ENCODE results near the gene PPP4R4.

The PPP4R4 gene

DNA sequence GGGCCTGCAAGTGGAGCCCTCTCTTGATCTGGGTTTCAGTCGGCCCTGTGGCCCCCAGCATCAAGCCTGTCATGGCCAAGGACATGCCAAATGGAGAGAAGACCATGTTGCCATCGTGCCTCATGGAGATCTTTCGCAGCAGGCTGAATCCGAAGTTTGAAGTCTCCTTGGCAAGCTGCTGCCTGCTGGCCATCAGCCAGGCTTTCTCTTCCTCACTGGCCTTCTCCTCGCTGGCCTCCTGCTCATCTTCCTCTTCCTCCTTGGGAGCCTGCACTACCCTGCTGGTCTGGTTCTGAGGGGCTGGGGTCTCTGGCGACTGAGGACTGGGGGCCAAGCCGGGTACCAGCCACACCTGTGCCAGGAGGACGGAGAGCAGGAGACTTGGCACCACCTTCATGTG lies 116.1 kb downstream of the PPP4R4 start:
- Histone ChIP-seq H4K20me1 (ENCODE audit: insufficient read depth, low read length) (no peaks in the 10 kb centered on the region), H3K36me3 (ENCODE audit: insufficient read depth, low read length) (no peaks in the 10 kb centered on the region), H3K27me3 (ENCODE audit: insufficient read depth, low read length, poor library complexity) (no peaks in the 10 kb centered on the region), H3K4me3 (ENCODE audit: low read depth in 1 of 2, low read length in 2 of 2) (no peak overlapping the region), H3K9ac (ENCODE audit: low read depth, low read length) (no peak overlapping the region), H3K9me3 (ENCODE audit: insufficient read depth, low read length, severe bottlenecking) (no peaks in the 10 kb centered on the region), H3K4me1 (ENCODE audit: insufficient read depth, low read length) (no peaks in the 10 kb centered on the region), H3K79me2 (ENCODE audit: insufficient read depth, low read length) (no peaks in the 10 kb centered on the region), H3K27ac (ENCODE audit: low read length) (no peak overlapping the region), H3K4me2 (ENCODE audit: insufficient read depth, low read length) (no peak overlapping the region), H2AFZ (ENCODE audit: low read depth, low read length) (no peak overlapping the region)
- no peak for DNase-seq
- no peak for ATAC-seq (ENCODE audit: insufficient read depth, low read depth)
- TF ChIP-seq, protein P1, sequence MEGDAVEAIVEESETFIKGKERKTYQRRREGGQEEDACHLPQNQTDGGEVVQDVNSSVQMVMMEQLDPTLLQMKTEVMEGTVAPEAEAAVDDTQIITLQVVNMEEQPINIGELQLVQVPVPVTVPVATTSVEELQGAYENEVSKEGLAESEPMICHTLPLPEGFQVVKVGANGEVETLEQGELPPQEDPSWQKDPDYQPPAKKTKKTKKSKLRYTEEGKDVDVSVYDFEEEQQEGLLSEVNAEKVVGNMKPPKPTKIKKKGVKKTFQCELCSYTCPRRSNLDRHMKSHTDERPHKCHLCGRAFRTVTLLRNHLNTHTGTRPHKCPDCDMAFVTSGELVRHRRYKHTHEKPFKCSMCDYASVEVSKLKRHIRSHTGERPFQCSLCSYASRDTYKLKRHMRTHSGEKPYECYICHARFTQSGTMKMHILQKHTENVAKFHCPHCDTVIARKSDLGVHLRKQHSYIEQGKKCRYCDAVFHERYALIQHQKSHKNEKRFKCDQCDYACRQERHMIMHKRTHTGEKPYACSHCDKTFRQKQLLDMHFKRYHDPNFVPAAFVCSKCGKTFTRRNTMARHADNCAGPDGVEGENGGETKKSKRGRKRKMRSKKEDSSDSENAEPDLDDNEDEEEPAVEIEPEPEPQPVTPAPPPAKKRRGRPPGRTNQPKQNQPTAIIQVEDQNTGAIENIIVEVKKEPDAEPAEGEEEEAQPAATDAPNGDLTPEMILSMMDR (IDR thresholded peaks at IDR 0.05; ENCODE audit: borderline replicate concordance, extremely low read depth, low read length, poor library complexity, severe bottlenecking), result no peak
- no peak for TF ChIP-seq EZH2 (IDR thresholded peaks at IDR 0.05; ENCODE audit: borderline replicate concordance, low read depth, low read length, severe bottlenecking)

DNA sequence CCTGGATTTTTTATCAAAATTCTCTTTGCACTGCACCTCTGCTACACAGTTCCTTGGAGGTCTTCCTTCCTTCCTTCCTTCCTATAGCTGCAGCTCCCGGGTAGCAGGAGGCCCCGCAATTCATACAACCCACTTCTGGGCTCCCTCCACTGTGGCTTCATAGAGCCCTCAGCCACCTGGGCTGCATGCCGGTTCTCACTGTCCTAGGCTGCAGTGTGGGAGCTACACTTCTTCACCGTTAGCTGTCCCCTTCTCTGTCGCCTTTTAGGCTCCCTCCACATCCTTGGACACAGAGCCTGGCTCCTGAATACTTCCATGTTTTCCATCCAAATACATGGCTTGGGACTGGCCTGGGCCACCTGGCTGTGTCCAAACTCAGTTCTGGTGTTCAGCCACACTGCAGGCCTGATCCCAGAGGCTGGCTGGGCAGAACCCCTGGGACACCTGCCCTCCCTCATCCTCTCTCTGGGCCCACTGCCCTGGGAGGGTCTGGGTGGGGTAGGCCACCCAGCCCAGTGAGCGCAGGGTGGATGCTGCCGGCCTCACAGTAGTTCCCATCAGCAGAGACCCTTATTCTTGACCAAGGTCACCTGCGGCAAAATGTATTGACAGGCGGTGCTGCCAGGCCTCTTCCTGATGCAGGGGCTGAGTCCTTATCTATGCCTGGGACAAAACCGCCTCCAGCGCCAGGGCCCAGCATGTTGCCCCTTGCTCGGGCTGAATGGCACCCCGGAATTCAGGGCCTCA lies 117.2 kb downstream of the PPP4R4 start:
- Histone ChIP-seq H3K36me3 (ENCODE audit: insufficient read depth, low read length) (no peaks in the 10 kb centered on the region), H4K20me1 (ENCODE audit: insufficient read depth, low read length) (no peaks in the 10 kb centered on the region), H3K4me1 (ENCODE audit: insufficient read depth, low read length) (no peaks in the 10 kb centered on the region), H3K4me2 (ENCODE audit: insufficient read depth, low read length) (no peak overlapping the region), H3K79me2 (ENCODE audit: insufficient read depth, low read length) (no peaks in the 10 kb centered on the region), H3K27me3 (ENCODE audit: insufficient read depth, low read length, poor library complexity) (no peaks in the 10 kb centered on the region), H3K4me3 (ENCODE audit: low read depth in 1 of 2, low read length in 2 of 2) (no peak overlapping the region), H3K9me3 (ENCODE audit: insufficient read depth, low read length, severe bottlenecking) (no peaks in the 10 kb centered on the region), H3K27ac (ENCODE audit: low read length) (no peak overlapping the region), H2AFZ (ENCODE audit: low read depth, low read length) (no peak overlapping the region), H3K9ac (ENCODE audit: low read depth, low read length) (no peak overlapping the region)
- ATAC-seq (ENCODE audit: insufficient read depth, low read depth) (no peak), DNase-seq (no peak)
- TF ChIP-seq, protein P1 (IDR thresholded peaks at IDR 0.05; ENCODE audit: borderline replicate concordance, extremely low read depth, low read length, poor library complexity, severe bottlenecking), result no peak
- no peak for TF ChIP-seq EZH2 (IDR thresholded peaks at IDR 0.05; ENCODE audit: borderline replicate concordance, low read depth, low read length, severe bottlenecking)

DNA sequence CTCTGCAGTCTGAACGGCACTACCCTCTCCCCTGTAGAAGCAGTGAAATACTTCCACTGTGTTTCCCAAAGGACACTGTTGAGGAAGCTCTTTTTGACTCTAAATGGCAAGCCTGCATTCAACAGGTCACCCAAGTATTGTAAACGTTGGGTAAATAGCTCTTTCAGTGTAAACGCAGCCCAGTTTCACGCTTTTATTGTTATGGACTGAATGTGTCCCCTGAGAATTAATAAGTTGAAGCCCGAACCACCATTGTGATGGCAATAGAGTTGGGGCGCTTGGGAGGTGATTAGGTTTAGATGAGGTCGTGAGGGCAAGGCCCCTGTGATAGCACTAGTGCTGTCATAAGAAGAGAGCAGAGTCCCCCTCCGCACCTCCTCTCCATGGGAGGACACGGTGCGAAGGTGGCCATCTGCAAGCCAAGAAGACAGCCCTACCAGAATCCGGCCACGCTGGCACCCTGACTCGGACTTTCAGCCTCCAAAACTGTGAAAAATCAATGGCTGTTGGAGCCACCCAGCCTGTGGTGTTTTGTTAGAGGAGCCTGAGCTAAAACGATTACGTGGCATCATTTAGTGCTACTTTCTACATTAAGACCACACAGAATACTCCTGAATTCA lies 117.9 kb downstream of the PPP4R4 start:
- Histone ChIP-seq H3K4me1 (ENCODE audit: insufficient read depth, low read length) (no peaks in the 10 kb centered on the region), H3K4me2 (ENCODE audit: insufficient read depth, low read length) (no peak overlapping the region), H3K9me3 (ENCODE audit: insufficient read depth, low read length, severe bottlenecking) (no peaks in the 10 kb centered on the region), H3K27ac (ENCODE audit: low read length) (no peak overlapping the region), H3K79me2 (ENCODE audit: insufficient read depth, low read length) (no peaks in the 10 kb centered on the region), H3K36me3 (ENCODE audit: insufficient read depth, low read length) (no peaks in the 10 kb centered on the region), H4K20me1 (ENCODE audit: insufficient read depth, low read length) (no peaks in the 10 kb centered on the region), H3K9ac (ENCODE audit: low read depth, low read length) (no peak overlapping the region), H2AFZ (ENCODE audit: low read depth, low read length) (no peak overlapping the region), H3K27me3 (ENCODE audit: insufficient read depth, low read length, poor library complexity) (no peaks in the 10 kb centered on the region), H3K4me3 (ENCODE audit: low read depth in 1 of 2, low read length in 2 of 2) (no peak overlapping the region)
- ATAC-seq (ENCODE audit: insufficient read depth, low read depth) (no peak), DNase-seq (no peak)
- TF ChIP-seq, protein P1 (IDR thresholded peaks at IDR 0.05; ENCODE audit: borderline replicate concordance, extremely low read depth, low read length, poor library complexity, severe bottlenecking), result no peak
- TF ChIP-seq EZH2 (IDR thresholded peaks at IDR 0.05; ENCODE audit: borderline replicate concordance, low read depth, low read length, severe bottlenecking), result no peak

All from DND-41 (cell line).